HEK293T (cell line): Measurements from ENCODE around the gene ALPP.

Experiments
- ELF4 ChIP-seq: fragments of 450-650 bp; IDR thresholded peaks from 2 replicates; pipeline ENCODE4 v1.6.1; 2017; ENCODE audit warnings: antibody characterized with exemption
- FOXA1 ChIP-seq: fragments of 450-650 bp; IDR thresholded peaks from 2 replicates; pipeline ENCODE4 v1.6.1; 2016; ENCODE audit warnings: mild to moderate bottlenecking
- FOXM1 ChIP-seq: fragments of 450-650 bp; IDR thresholded peaks from 2 replicates; pipeline ENCODE4 v1.6.1; 2017; ENCODE audit warnings: mild to moderate bottlenecking, borderline replicate concordance
- L3MBTL2 ChIP-seq: fragments of 450-650 bp; conservative IDR thresholded peaks from 2 replicates; pipeline ENCODE4 v1.6.1; 2016; ENCODE audit warnings: mild to moderate bottlenecking
- SP1 ChIP-seq: fragments of 450-650 bp; IDR thresholded peaks from 2 replicates; pipeline ENCODE4 v1.6.1; 2017
- TF ChIP-seq, protein P1 (sequence below): fragments of 450-650 bp; IDR thresholded peaks from 2 replicates; pipeline ENCODE4 v1.6.1; 2016

GRCh38 chr2:232332940-232333259, 45.7 kb upstream of the ALPP start:
- TF ChIP-seq FOXM1 (no peak), SP1 (no peak), L3MBTL2 (no peak), ELF4 (no peak), FOXA1 (no peak)
- TF ChIP-seq, protein P1, sequence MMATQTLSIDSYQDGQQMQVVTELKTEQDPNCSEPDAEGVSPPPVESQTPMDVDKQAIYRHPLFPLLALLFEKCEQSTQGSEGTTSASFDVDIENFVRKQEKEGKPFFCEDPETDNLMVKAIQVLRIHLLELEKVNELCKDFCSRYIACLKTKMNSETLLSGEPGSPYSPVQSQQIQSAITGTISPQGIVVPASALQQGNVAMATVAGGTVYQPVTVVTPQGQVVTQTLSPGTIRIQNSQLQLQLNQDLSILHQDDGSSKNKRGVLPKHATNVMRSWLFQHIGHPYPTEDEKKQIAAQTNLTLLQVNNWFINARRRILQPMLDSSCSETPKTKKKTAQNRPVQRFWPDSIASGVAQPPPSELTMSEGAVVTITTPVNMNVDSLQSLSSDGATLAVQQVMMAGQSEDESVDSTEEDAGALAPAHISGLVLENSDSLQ, result no peak
